H1 (cell line): ENCODE results near the gene MARK4. TPM values are rescaled to one million over a fixed set of nuclear protein-coding genes. Genes with fewer than 3 reads are reported as not detected.

Experiments
- CTCF ChIA-PET: fragments of 300-600 bp; sonication (Branson Sonifier 250); formaldehyde crosslinking; loops from one replicate; lab custom pipeline; 2021; ENCODE audit not compliant: partially characterized antibody; lab: Charles Lee
- POLR2A ChIA-PET: fragments of 300-600 bp; sonication (Branson Sonifier 250); formaldehyde crosslinking; loops from one replicate; lab custom pipeline; 2021; ENCODE audit warnings: inconsistent platforms; ENCODE audit not compliant: partially characterized antibody; lab: Charles Lee
- DNase-seq, 2 experiments: peaks; one replicate each; pipeline versions ENCODE4 v3.0.0 to v3.0.0-alpha.2; 2010 to 2022; ENCODE audit warnings: low spot score in 2 of 2, low read depth in 1 of 2, mixed read lengths in 1 of 2
- FAIRE-seq: peaks from 2 replicates; lab custom pipeline; 2011; peaks lifted over from hg19 to GRCh38; lab: Jason Lieb, UNC
- H2AFZ ChIP-seq: 2 replicates; pipeline ENCODE4 v1.8.1; 2012; ENCODE audit warnings: low read length, inconsistent platforms
- H2AK5ac ChIP-seq: 2 replicates; pipeline ENCODE4 v1.6.1; 2013; ENCODE audit warnings: low read depth, low read length
- H2BK120ac ChIP-seq: replicated peaks from 2 replicates; pipeline ENCODE3; 2013; ENCODE audit warnings: low read depth, low read length, inconsistent platforms
- H2BK12ac ChIP-seq: 2 replicates; pipeline ENCODE4 v1.6.1; 2013; ENCODE audit warnings: low read depth, low read length
- H2BK15ac ChIP-seq: 2 replicates; pipeline ENCODE4 v1.6.1; 2013; ENCODE audit warnings: low read length
- H2BK20ac ChIP-seq: 2 replicates; pipeline ENCODE4 v1.6.1; 2013; ENCODE audit warnings: low read length
- H2BK5ac ChIP-seq: 2 replicates; pipeline ENCODE4 v1.6.1; 2013; ENCODE audit warnings: low read depth, low read length
- H3K14ac ChIP-seq: 2 replicates; pipeline ENCODE4 v1.6.1; 2013; ENCODE audit warnings: inconsistent platforms; ENCODE audit not compliant: insufficient read length
- H3K18ac ChIP-seq: 2 replicates; pipeline ENCODE4 v1.6.1; 2013; ENCODE audit warnings: low read length; ENCODE audit errors: extremely low read depth
- H3K23ac ChIP-seq: 2 replicates; pipeline ENCODE4 v1.6.1; 2013; ENCODE audit warnings: inconsistent platforms; ENCODE audit not compliant: insufficient read length
- H3K23me2 ChIP-seq: 2 replicates; pipeline ENCODE4 v1.6.1; 2013; ENCODE audit warnings: low read depth, low read length
- H3K27ac ChIP-seq: 2 replicates; pipeline ENCODE4 v1.6.1; 2011; ENCODE audit warnings: low read depth, low read length, inconsistent platforms
- H3K27me3 ChIP-seq, 4 experiments: replicated peaks in 1 of 4; 1 replicate in 1 of 4; 2 replicates in 3 of 4; pipeline versions ENCODE4 v1.6.1 to v1.8.1; 2011 to 2013; ENCODE audit warnings: low read length in 3 of 4, mild to moderate bottlenecking in 3 of 4, inconsistent platforms in 2 of 4, mixed read lengths in 2 of 4, moderate library complexity in 1 of 4; ENCODE audit not compliant: control insufficient read depth in 3 of 4, insufficient read depth in 3 of 4; ENCODE audit errors: extremely low read depth in 1 of 4
- H3K36me3 ChIP-seq, 4 experiments: 2 replicates each; pipeline versions ENCODE4 v1.6.1 to v1.8.1; 2011 to 2013; ENCODE audit warnings: mild to moderate bottlenecking in 4 of 4, low read length in 3 of 4, moderate library complexity in 2 of 4, control low read depth in 1 of 4, inconsistent platforms in 1 of 4; ENCODE audit not compliant: insufficient read depth in 4 of 4, control insufficient read depth in 2 of 4
- H3K4ac ChIP-seq: replicated peaks from 2 replicates; pipeline ENCODE3; 2013; ENCODE audit warnings: low read length, low read depth, mixed read lengths, inconsistent platforms; ENCODE audit not compliant: insufficient read length
- H3K4me1 ChIP-seq, 4 experiments: replicated peaks in 1 of 4; 1 replicate in 1 of 4; 2 replicates in 3 of 4; pipeline versions ENCODE4 v1.6.1 to v1.8.1; 2011 to 2013; ENCODE audit warnings: low read length in 3 of 4, inconsistent platforms in 2 of 4, mixed read lengths in 1 of 4; ENCODE audit not compliant: insufficient read depth in 4 of 4, control insufficient read depth in 3 of 4
- H3K4me2 ChIP-seq, 2 experiments: 2 replicates each; pipeline versions ENCODE4 v1.6.1 to v1.8.1; 2011 to 2013; ENCODE audit warnings: low read depth in 2 of 2, low read length in 2 of 2, control low read depth in 1 of 2, inconsistent platforms in 1 of 2, mild to moderate bottlenecking in 1 of 2; ENCODE audit not compliant: insufficient read depth in 1 of 2
- H3K4me3 ChIP-seq, 4 experiments: fragments of 200-600, 300-600 bp in 1 of 4; sonication (generic), shearing (Covaris generic), sonication (Bioruptor Twin) in 1 of 4; 2 replicates each; pipeline versions ENCODE4 v1.5.1 to v1.8.1; 2011 to 2016; ENCODE audit warnings: low read length in 4 of 4, low read depth in 3 of 4, control low read depth in 2 of 4, inconsistent platforms in 2 of 4, mild to moderate bottlenecking in 2 of 4, mixed read lengths in 1 of 4, moderate library complexity in 1 of 4; ENCODE audit not compliant: insufficient read depth in 2 of 4; ENCODE audit errors: extremely low read depth in 1 of 4
- H3K56ac ChIP-seq: replicated peaks from 2 replicates; pipeline ENCODE3; 2013; ENCODE audit warnings: low read depth, mild to moderate bottlenecking, mixed read lengths, low read length, inconsistent platforms; ENCODE audit not compliant: insufficient read length
- H3K79me1 ChIP-seq: 2 replicates; pipeline ENCODE4 v1.6.1; 2013; ENCODE audit warnings: low read depth, low read length, control low read depth
- H3K79me2 ChIP-seq, 2 experiments: 2 replicates each; pipeline versions ENCODE4 v1.6.1 to v1.8.1; 2012 to 2013; ENCODE audit warnings: low read length in 2 of 2, mild to moderate bottlenecking in 2 of 2, inconsistent platforms in 1 of 2; ENCODE audit not compliant: insufficient read depth in 2 of 2, control insufficient read depth in 1 of 2
- H3K9ac ChIP-seq, 4 experiments: replicated peaks in 1 of 4; 1 replicate in 1 of 4; 2 replicates in 3 of 4; pipeline versions ENCODE4 v1.6.1 to v1.8.1; 2011 to 2013; ENCODE audit warnings: low read depth in 3 of 4, low read length in 3 of 4, control low read depth in 2 of 4, mild to moderate bottlenecking in 2 of 4, moderate library complexity in 2 of 4, inconsistent platforms in 1 of 4; ENCODE audit errors: extremely low read depth in 1 of 4
- H3K9me3 ChIP-seq, 2 experiments: 2 replicates each; pipeline versions ENCODE4 v1.6.1 to v1.8.1; 2012 to 2013; ENCODE audit warnings: mild to moderate bottlenecking in 2 of 2, moderate library complexity in 2 of 2, control low read depth in 1 of 2, inconsistent platforms in 1 of 2, low read depth in 1 of 2, low read length in 1 of 2, mixed read lengths in 1 of 2; ENCODE audit not compliant: insufficient read depth in 2 of 2
- H4K20me1 ChIP-seq, 2 experiments: replicated peaks in 1 of 2; 2 replicates each; pipeline versions ENCODE3 to v1.8.1; 2011 to 2013; ENCODE audit warnings: inconsistent platforms in 2 of 2, low read length in 2 of 2, mild to moderate bottlenecking in 1 of 2; ENCODE audit not compliant: insufficient read depth in 2 of 2, control insufficient read depth in 1 of 2
- H4K5ac ChIP-seq: 2 replicates; pipeline ENCODE4 v1.6.1; 2013; ENCODE audit warnings: low read length, low read depth, mixed read lengths, inconsistent platforms; ENCODE audit not compliant: insufficient read length
- H4K8ac ChIP-seq: 2 replicates; pipeline ENCODE4 v1.8.0; 2013; ENCODE audit warnings: mild to moderate bottlenecking, moderate library complexity, low read length, inconsistent platforms; ENCODE audit not compliant: insufficient read depth; ENCODE audit errors: extremely low read depth
- H4K91ac ChIP-seq: replicated peaks from 2 replicates; pipeline ENCODE3; 2013; ENCODE audit warnings: low read length, mixed read lengths, inconsistent platforms; ENCODE audit not compliant: insufficient read length
- KDM5A ChIP-seq: fragments of 200-600 bp; IDR thresholded peaks from 2 replicates; pipeline ENCODE4 v1.7.1; 2012; ENCODE audit warnings: mild to moderate bottlenecking, low read length, inconsistent platforms, mixed read lengths
- MAFK ChIP-seq: IDR thresholded peaks from 2 replicates; pipeline ENCODE4 v1.6.1; 2012; ENCODE audit warnings: low read depth, mild to moderate bottlenecking, improper control_type of control experiment, low read length
- WGBS, 2 experiments: shearing (Covaris generic) in 1 of 2; methylation state at CpG; one replicate each; pipeline versions ENCODE4 v1.1.6 to v1.1.7; 2013 to 2015; ENCODE audit warnings: low lambda C conversion rate in 2 of 2, mixed read lengths in 2 of 2, inconsistent platforms in 1 of 2, low coverage in 1 of 2, missing lambda C conversion rate in 1 of 2; ENCODE audit not compliant: insufficient replicate concordance in 2 of 2, insufficient coverage in 1 of 2, insufficient read length in 1 of 2; ENCODE audit errors: extremely low coverage in 1 of 2, missing lambda C conversion rate in 1 of 2; 5-methylcytosine and 5-hydroxymethylcytosine counted together
- polyA plus RNA-seq, 7 experiments: library from polyadenylated mRNA; depleted of rRNA in 3 of 7; stranded (reverse) in 5 of 7; unstranded in 2 of 7; fragments of >200 nt in 5 of 7; fragments of 200-250 nt in 2 of 7; gene quantifications; 1 replicate in 5 of 7; 2 replicates in 1 of 7; 4 replicates in 1 of 7; pipeline versions ENCODE4 v1.2.1 to v1.2.3, GENCODE V29; 2011 to 2013; ENCODE audit warnings: missing spikeins in 2 of 7, mixed read lengths in 2 of 7
- total RNA-seq: library from RNA; stranded (reverse); fragmentation: NEBNext Ultra II Directional; extraction: Animal tissue kit (Norgen Biotek cat#: 25700); gene quantifications from 2 replicates; pipeline ENCODE4 v1.2.1, GENCODE V29; 2021

The MARK4 gene
- total and polyA plus RNA-seq, 2 of the 8 experiments (the other 6 are each of a cell fraction or from before 2014, with no cell fraction given): 12.3 to 49.8 TPM

- Histone ChIP-seq H3K56ac (no peak overlapping the region), H4K20me1 (peaks cover 0 to 3% of the 10 kb centered on the region in 2 experiments), H3K36me3 (no peaks in the 10 kb centered on the region; a peak in 1 of 8 replicates), H3K9me3 (no peaks in the 10 kb centered on the region; a peak in 1 of 4 replicates), H2BK120ac (no peak overlapping the region), H3K14ac (no peak overlapping the region), H3K4ac (no peak overlapping the region), H2BK12ac (no peak overlapping the region), H3K23ac (no peak overlapping the region), H3K9ac (no peak overlapping the region), H3K79me2 (no peaks in the 10 kb centered on the region), H2AK5ac (no peak overlapping the region), H4K5ac (no peak overlapping the region), H3K4me3 (no peak overlapping the region), H3K4me1 (peaks cover 0 to 13% (median 8%) of the 10 kb centered on the region in 4 experiments; a peak in 5 of 7 replicates), H3K4me2 (peak overlapping the region in 1 of 2 experiments; percentile 82; a peak in 1 of 4 replicates), H3K18ac (no peak overlapping the region), H2BK20ac (no peak overlapping the region), H2BK5ac (no peak overlapping the region), H3K79me1 (no peaks in the 10 kb centered on the region), H3K23me2 (peaks cover 17% of the 10 kb centered on the region; the same call in 1 of the 2 replicates), H3K27me3 (peaks cover 14 to 42% (median 36%) of the 10 kb centered on the region in 4 experiments), H3K27ac (no peak overlapping the region), H4K8ac (no peak overlapping the region), H2AFZ (no peak overlapping the region)
- no peak for DNase-seq
- 86% methylated on average over 17 of the region's 18 CpGs; no CpG with 5 or more reads in 1 of the 2 experiments for WGBS, 2 experiments
- ChIA-PET CTCF (interaction anchor here (0.6 to 3.5 kb wide), 6 partner anchors 9 to 30 kb away, joined by 3 to 14 read pairs (median 5); no protein-coding TSS in a partner anchor), POLR2A (interaction anchor here (0.9 to 1.7 kb wide), 3 partner anchors 13 to 37 kb away, joined by 3 to 4 read pairs (median 3); no protein-coding TSS in a partner anchor)
- TF ChIP-seq MAFK (peak; percentile 50; the same call in 1 of the 2 replicates), KDM5A (no peak)
- TF ChIP-seq, all 59 proteins: peak for 1
- Histone ChIP-seq H4K91ac (no peak overlapping the region), H2BK15ac (no peak overlapping the region)
- no peak for FAIRE-seq
Observed at GRCh38 chr19:45218911-45219743, 31.9 kb upstream of the MARK4 start.
